ENCODE data around the gene ALX4.

DNA sequence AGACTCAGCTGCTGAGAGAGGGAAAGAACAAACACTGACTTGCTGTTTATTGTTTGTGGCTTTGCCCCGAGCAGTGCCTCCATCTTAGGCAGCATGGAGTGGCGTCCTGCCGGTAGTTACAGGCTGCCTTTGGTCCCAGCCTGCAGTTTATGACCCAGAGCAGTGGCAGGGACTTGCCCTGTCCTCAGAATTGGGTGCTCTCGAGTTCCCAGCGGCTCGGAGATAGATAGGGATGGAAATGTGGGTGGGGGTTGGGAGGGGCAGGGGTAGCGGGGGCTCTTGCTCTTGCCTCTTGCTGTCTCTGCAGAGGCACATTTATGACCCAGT is 3.1 kb downstream of the ALX4 start:
- no peak for TF ChIP-seq POLR2AphosphoS5 (IDR thresholded peaks at IDR 0.05; ENCODE audit: insufficient read depth in 1 of 2, low read depth in 1 of 2)
- TF ChIP-seq, protein P1, sequence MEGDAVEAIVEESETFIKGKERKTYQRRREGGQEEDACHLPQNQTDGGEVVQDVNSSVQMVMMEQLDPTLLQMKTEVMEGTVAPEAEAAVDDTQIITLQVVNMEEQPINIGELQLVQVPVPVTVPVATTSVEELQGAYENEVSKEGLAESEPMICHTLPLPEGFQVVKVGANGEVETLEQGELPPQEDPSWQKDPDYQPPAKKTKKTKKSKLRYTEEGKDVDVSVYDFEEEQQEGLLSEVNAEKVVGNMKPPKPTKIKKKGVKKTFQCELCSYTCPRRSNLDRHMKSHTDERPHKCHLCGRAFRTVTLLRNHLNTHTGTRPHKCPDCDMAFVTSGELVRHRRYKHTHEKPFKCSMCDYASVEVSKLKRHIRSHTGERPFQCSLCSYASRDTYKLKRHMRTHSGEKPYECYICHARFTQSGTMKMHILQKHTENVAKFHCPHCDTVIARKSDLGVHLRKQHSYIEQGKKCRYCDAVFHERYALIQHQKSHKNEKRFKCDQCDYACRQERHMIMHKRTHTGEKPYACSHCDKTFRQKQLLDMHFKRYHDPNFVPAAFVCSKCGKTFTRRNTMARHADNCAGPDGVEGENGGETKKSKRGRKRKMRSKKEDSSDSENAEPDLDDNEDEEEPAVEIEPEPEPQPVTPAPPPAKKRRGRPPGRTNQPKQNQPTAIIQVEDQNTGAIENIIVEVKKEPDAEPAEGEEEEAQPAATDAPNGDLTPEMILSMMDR (IDR thresholded peaks at IDR 0.05), result no peak
- TF ChIP-seq POLR2A (IDR thresholded peaks at IDR 0.05), result no peak
